ENCODE results near the gene CIB4. TPM values are rescaled to one million over a fixed set of nuclear protein-coding genes. Genes with fewer than 3 reads are reported as not detected.

Gene CIB4
- total RNA-seq, 4 donors from 2014 or later = not detected

GRCh38 chr2:26629346-26629630 is 11.9 kb downstream of the CIB4 start:
- no peak for TF ChIP-seq EP300 (IDR thresholded peaks at IDR 0.05)
- TF ChIP-seq, protein P1, sequence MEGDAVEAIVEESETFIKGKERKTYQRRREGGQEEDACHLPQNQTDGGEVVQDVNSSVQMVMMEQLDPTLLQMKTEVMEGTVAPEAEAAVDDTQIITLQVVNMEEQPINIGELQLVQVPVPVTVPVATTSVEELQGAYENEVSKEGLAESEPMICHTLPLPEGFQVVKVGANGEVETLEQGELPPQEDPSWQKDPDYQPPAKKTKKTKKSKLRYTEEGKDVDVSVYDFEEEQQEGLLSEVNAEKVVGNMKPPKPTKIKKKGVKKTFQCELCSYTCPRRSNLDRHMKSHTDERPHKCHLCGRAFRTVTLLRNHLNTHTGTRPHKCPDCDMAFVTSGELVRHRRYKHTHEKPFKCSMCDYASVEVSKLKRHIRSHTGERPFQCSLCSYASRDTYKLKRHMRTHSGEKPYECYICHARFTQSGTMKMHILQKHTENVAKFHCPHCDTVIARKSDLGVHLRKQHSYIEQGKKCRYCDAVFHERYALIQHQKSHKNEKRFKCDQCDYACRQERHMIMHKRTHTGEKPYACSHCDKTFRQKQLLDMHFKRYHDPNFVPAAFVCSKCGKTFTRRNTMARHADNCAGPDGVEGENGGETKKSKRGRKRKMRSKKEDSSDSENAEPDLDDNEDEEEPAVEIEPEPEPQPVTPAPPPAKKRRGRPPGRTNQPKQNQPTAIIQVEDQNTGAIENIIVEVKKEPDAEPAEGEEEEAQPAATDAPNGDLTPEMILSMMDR (IDR thresholded peaks at IDR 0.05) = no peak
- TF ChIP-seq POLR2AphosphoS5 (IDR thresholded peaks at IDR 0.05) = no peak
- TF ChIP-seq POLR2A (IDR thresholded peaks at IDR 0.05; ENCODE audit: low read depth) = no peak
- H3K4me3 ChIP-seq = no peak overlapping the region
- no peaks in the 10 kb centered on the region for H3K27me3 ChIP-seq
- H3K27ac ChIP-seq (replicated peaks in 1 of 4) = no peak overlapping the region
- DNase-seq (ENCODE audit: extremely low spot score) = no peak
- no peaks in the 10 kb centered on the region for H3K36me3 ChIP-seq
- peaks cover 0 to 33% (median 30%) of the 10 kb centered on the region in 4 donors for H3K4me1 ChIP-seq
- WGBS = 88% methylated on average over 5 of the region's 5 CpGs
- intact Hi-C loops (cut with DNase I) = no loop called here
- no peaks in the 10 kb centered on the region for H3K9me3 ChIP-seq

- Histone ChIP-seq H3K4me3 (no peak overlapping the region), H3K27ac (replicated peaks in 1 of 4) (no peak overlapping the region), H3K9me3 (no peaks in the 10 kb centered on the region), H3K36me3 (no peaks in the 10 kb centered on the region), H3K4me1 (peaks cover 0 to 33% (median 31%) of the 10 kb centered on the region in 4 donors), H3K27me3 (no peaks in the 10 kb centered on the region)
- TF ChIP-seq POLR2A (IDR thresholded peaks at IDR 0.05; ENCODE audit: low read depth) (no peak), EP300 (IDR thresholded peaks at IDR 0.05) (no peak), POLR2AphosphoS5 (IDR thresholded peaks at IDR 0.05) (no peak)
- TF ChIP-seq, protein P1 (IDR thresholded peaks at IDR 0.05) = no peak
- no peak for DNase-seq (ENCODE audit: extremely low spot score)
- intact Hi-C loops (cut with DNase I) = no loop called here
- whole genome bisulfite sequencing = 93% methylated on average over 7 of the region's 9 CpGs
Measured at GRCh38 chr2:26628561-26629345, 12.4 kb downstream of the CIB4 start.

GRCh38 chr2:26627350-26628105 is 13.6 kb downstream of the CIB4 start:
- peaks cover 0 to 28% (median 25%) of the 10 kb centered on the region in 4 donors for H3K4me1 ChIP-seq
- no peak overlapping the region for H3K27ac ChIP-seq (replicated peaks in 1 of 4)
- DNase-seq (ENCODE audit: extremely low spot score) = no peak
- no peak overlapping the region for H3K4me3 ChIP-seq
- no peak for TF ChIP-seq EP300 (IDR thresholded peaks at IDR 0.05)
- no peak for TF ChIP-seq POLR2AphosphoS5 (IDR thresholded peaks at IDR 0.05)
- TF ChIP-seq, protein P1 (IDR thresholded peaks at IDR 0.05) = no peak
- H3K36me3 ChIP-seq = no peaks in the 10 kb centered on the region
- intact Hi-C loops (cut with DNase I) = no loop called here
- H3K9me3 ChIP-seq = no peaks in the 10 kb centered on the region
- WGBS = 83% methylated on average over 9 of the region's 10 CpGs
- H3K27me3 ChIP-seq = no peaks in the 10 kb centered on the region

DNA sequence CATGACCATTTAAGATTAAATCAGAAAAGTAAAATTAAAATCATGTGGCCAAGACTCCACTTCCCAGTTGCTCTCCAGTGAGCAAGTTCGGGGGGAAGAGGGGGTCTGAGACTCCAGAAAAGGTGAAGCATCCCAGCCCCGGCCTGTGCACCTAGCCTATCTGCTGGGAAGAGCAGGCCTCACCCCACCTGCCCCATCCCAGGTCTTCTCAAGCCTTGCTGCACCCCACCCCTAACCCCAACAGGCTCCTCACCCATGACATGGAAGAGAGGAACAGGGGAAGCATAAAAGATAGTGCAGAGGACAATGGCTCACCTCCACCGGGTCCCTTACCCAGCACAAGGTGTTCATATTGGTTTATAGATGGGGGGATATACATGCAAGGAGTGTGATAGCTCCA is 14.6 kb downstream of the CIB4 start:
- WGBS = 85% methylated on average over 3 of the region's 3 CpGs
- Histone ChIP-seq H3K27me3 (no peaks in the 10 kb centered on the region), H3K4me3 (no peak overlapping the region), H3K27ac (replicated peaks in 1 of 4) (no peak overlapping the region), H3K4me1 (peaks cover 0 to 21% (median 18%) of the 10 kb centered on the region in 4 donors), H3K9me3 (peaks cover 0 to 1% (median 0%) of the 10 kb centered on the region in 4 donors), H3K36me3 (no peaks in the 10 kb centered on the region)
- intact Hi-C loops (cut with DNase I) = no loop called here
- TF ChIP-seq POLR2AphosphoS5 (IDR thresholded peaks at IDR 0.05) = no peak
- no peak for TF ChIP-seq POLR2A (IDR thresholded peaks at IDR 0.05; ENCODE audit: low read depth)
- no peak for TF ChIP-seq EP300 (IDR thresholded peaks at IDR 0.05)
- TF ChIP-seq, protein P1 (IDR thresholded peaks at IDR 0.05) = no peak
- DNase-seq (ENCODE audit: extremely low spot score) = no peak
